G401.6 (cell line): ENCODE data around the gene BDKRB1.

ENCODE experiments used
- FAIRE-seq: peaks from 2 replicates; lab custom pipeline; 2012; peaks lifted over from hg19 to GRCh38; lab: Jason Lieb, UNC

The BDKRB1 gene

DNA sequence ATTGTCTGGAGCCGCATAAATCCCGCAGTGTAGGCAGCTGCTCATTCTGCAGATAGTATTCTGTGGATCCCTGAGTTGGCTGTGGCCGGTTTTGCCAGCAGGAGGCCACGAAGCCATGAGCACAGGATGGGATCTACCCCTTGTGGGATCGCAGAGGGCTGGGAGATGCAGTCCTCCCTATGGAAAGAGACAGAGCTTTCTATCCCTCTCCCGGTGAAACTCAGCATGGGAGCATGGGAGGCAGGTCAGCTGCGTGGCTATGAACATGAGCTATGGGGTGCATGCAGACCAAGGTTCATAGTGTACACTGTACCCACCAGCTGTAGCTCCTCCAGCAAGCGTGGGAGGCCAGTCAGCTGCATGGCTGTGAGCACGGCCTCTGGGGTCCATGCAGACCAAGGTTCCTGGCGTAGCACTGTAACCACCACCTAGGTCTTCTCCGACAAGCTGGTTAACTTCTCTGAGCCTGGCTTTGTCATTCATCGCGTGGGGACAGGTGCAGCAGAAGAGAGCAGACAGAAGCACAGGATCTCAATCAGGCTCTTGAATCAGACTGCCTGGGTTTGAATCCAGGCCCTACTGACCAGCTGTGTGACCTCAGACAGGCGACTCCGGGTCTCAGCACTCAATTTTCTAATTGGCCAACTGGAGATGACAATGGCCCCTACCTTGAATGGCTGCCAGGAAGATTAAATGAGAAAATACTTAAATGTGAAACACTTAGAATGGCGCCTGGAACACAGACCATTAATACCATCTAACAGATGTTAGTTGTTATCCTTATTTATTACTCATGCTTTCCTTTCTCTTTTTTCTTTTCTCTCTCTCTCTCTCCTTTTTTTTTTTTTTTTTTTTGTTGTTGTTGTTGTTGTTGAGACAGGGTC, 6.0 kb downstream of the BDKRB1 start:
- no peak for FAIRE-seq

DNA sequence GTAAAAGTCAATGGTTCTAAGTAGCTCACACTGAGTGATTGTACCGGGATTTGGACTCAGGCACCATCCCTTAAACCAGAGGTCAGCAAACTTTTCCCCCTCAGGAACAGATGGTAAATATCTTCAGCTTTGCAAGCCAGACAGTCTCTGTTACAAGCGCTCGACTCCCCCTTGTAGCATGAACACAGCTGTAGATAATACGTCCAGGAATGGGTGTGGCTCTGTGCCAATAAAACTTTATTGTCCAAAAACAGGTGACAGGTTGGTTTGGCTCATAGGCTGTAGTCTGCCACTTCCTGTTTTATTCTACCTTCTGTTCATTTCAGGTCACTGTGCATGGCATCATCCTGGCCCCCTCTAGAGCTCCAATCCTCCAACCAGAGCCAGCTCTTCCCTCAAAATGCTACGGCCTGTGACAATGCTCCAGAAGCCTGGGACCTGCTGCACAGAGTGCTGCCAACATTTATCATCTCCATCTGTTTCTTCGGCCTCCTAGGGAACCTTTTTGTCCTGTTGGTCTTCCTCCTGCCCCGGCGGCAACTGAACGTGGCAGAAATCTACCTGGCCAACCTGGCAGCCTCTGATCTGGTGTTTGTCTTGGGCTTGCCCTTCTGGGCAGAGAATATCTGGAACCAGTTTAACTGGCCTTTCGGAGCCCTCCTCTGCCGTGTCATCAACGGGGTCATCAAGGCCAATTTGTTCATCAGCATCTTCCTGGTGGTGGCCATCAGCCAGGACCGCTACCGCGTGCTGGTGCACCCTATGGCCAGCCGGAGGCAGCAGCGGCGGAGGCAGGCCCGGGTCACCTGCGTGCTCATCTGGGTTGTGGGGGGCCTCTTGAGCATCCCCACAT, 7.6 kb downstream of the BDKRB1 start:
- no peak for FAIRE-seq

DNA sequence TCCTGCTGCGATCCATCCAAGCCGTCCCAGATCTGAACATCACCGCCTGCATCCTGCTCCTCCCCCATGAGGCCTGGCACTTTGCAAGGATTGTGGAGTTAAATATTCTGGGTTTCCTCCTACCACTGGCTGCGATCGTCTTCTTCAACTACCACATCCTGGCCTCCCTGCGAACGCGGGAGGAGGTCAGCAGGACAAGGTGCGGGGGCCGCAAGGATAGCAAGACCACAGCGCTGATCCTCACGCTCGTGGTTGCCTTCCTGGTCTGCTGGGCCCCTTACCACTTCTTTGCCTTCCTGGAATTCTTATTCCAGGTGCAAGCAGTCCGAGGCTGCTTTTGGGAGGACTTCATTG, 8.2 kb downstream of the BDKRB1 start:
- FAIRE-seq = no peak

DNA sequence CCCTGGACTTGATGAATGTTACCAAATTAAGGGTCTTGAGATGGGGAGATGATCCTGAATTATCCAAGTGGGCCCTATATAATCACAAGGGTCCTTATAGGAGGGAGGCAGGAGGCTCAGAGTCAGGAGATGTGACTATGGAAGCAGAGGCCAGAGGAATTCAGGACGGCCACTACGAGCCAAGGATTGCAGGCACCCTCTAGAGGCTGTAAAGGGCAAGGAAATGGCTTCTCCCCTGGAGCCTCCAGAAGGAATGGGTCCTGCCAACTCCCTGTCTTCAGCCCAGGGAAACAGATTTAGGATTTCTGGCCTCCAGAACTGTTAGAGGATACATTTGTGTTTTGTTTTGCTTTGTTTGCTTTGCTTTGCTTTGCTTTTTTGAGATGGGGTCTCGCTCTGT, 8.8 kb downstream of the BDKRB1 start:
- FAIRE-seq = no peak

- no peak for FAIRE-seq
Measured at GRCh38 chr14:96265383-96266095, 9.5 kb downstream of the BDKRB1 start.

- no peak for FAIRE-seq
Measured at GRCh38 chr14:96267336-96267735, 11.3 kb downstream of the BDKRB1 start.

DNA sequence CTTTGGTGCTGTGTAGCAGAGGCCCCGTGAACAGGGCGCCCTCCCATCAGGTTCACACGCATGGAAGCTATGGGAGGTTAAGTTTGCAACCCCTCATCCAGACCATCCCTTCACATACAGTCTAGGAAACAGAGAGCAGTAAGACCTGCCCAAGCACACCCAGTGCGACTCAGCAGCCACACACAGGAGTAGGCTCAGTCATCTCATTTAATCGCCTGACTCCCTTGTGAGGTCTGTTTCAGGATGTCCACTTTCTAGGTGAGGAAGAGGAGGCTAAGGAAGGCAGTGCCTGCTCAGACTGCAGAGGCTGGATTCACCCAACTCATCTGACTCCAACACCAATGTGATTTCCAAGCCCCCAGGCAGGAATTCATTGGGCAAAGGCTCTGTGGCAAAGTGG, 11.9 kb downstream of the BDKRB1 start:
- no peak for FAIRE-seq

DNA sequence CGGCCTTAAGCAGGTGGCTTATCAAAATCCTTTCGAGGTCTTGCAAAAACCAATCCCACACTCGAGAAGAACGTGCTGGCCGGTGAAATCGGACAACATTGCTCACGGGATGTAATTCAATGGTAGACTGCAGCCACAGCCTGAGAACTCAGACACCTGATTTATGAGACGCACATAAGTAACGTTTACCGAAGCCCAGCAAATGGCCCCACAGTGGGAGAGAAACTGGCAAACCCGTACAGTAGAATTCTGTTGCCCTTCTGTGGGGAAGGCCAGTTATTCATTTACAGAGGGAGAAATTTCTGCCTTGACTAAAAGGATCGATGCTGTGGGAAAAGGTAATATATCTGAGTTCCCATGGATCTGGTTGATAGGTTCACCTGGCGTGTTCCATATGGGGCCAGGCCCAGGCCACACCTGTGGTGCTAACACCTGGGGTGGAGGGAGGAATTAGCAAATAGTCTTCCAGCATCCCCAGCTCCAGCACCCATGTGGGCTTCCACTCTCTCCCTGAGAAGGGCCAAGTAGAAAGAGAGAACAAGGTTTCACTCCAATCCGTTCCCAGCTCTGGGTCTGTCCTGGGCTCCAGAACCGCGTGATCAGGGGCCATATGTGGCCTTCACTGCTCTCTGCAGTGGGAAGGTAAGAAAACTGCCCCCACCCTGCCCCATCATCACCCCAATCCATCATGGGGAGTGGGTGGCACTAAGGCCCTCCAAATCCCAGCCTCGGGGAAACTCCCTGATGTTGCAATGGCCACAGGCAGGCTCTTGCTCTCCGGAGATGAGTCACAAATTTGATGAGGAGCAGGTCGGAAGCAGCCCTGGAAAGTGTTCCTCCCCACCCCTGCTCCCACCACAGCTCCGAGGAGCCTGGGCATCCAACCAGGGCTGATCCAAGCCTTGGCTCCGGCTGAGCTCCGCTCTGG, 12.7 kb downstream of the BDKRB1 start:
- no peak for FAIRE-seq

GRCh38 chr14:96269359-96269710, 13.3 kb downstream of the BDKRB1 start:
- FAIRE-seq = no peak

- FAIRE-seq = no peak
Measured at GRCh38 chr14:96270565-96271420, 14.8 kb downstream of the BDKRB1 start.

- no peak for FAIRE-seq
Measured at GRCh38 chr14:96271421-96271762, 15.4 kb downstream of the BDKRB1 start.

DNA sequence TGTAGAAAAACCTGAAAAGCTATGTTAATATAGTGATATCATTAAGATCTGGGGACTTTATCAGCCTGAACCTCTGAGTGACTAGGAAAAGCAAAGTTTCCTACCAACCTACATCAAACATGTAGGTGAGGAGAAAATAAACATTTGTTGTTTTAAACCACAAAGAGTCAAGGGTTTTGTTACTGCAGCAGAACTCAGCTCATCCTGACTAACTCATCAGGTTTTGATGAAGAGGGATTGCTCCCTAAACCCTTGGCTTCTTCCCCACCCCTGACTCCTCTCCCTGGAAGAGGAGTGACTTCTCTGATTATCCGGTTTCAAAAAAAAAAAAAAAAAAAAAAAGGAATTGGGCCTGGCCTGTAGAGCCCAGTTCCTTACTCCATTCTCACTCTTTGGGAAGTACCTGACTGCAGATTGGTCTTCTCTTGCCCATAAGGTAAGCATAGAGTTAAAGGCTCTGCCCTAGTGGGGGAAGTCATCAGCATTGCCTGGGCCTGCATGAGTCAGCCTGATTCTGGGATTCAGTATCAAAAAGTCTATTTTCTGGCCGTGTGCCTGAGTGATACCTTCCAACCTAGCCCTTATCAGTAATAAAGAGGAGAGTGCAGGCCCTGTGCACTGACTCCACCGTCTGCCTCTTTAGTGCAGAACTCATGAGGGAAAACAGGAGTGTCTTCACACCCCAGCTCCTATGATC, 16.9 kb downstream of the BDKRB1 start:
- no peak for FAIRE-seq

- FAIRE-seq = no peak
Measured at GRCh38 chr14:96273629-96274028, 17.6 kb downstream of the BDKRB1 start.

GRCh38 chr14:96274122-96274521, 18.1 kb downstream of the BDKRB1 start:
- FAIRE-seq = no peak

- no peak for FAIRE-seq
Measured at GRCh38 chr14:96274543-96274942, 18.5 kb downstream of the BDKRB1 start.

- FAIRE-seq = no peak
Measured at GRCh38 chr14:96275177-96276112, 19.4 kb downstream of the BDKRB1 start.

DNA sequence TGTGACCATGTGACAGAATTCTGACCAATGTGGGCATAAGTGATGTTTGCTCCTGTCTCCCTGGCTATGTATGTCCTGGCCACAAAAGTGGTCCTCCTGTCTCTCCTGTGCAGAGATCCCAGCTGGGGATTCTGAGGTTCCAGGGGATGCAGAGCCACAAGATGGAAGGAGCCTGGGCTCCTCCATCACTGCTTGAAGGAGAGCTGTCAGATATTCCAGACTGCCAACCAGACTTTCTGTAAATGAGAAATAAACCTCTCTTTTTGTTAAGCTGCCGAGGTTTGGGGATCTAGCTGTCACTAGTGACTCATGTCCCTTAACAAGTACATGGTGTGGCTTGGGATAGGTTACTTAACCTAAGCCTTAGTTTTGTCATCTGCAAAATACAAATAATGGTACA, 21.9 kb downstream of the BDKRB1 start:
- no peak for FAIRE-seq

- FAIRE-seq = no peak
Measured at GRCh38 chr14:96279564-96279963, 23.6 kb downstream of the BDKRB1 start.

DNA sequence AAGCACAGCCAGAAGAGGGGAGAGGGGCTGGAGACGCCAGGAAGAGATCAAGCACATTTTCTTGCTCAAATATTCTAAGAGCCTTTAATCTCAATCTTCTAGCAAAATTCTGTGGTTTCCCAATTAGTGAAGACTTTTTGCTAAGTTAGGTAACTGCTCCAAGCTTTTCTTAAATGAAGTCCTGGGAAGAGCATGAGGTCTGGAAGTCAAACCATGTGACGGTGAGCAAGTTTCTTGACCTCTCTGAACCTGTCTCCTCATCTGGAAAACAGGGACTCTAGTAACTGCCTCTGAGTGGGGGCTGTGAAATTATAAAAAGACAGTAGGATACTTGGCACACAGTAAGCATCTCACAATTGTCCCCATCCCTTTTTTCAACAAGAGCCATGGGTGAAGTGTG, 24.1 kb downstream of the BDKRB1 start:
- no peak for FAIRE-seq
